Fibroblast of villous mesenchyme (primary cell): ENCODE results near the gene MMP28. TPM values are rescaled to one million over a fixed set of nuclear protein-coding genes. Genes with fewer than 3 reads are reported as not detected.

ENCODE experiments used
- DNase-seq: peaks from one replicate; pipeline ENCODE4 v3.0.0-alpha.2; 2010; ENCODE audit warnings: low read depth
- H3K4me3 ChIP-seq: 2 replicates; pipeline ENCODE4 v1.5.1; 2011; ENCODE audit warnings: low read depth, mild to moderate bottlenecking, low read length
- total RNA-seq: library from RNA; depleted of rRNA; stranded (reverse); fragments of >200 nt; gene quantifications from 2 replicates; pipeline ENCODE4 v1.2.3, GENCODE V29; 2012
- TF ChIP-seq, protein P1 (sequence below): IDR thresholded peaks from 2 replicates; pipeline ENCODE4 v1.5.1; 2012; ENCODE audit warnings: low read depth, mild to moderate bottlenecking, low read length; ENCODE audit not compliant: insufficient read depth

MMP28 gene
- total RNA-seq, 1 donor, result under 0.01 TPM

DNA sequence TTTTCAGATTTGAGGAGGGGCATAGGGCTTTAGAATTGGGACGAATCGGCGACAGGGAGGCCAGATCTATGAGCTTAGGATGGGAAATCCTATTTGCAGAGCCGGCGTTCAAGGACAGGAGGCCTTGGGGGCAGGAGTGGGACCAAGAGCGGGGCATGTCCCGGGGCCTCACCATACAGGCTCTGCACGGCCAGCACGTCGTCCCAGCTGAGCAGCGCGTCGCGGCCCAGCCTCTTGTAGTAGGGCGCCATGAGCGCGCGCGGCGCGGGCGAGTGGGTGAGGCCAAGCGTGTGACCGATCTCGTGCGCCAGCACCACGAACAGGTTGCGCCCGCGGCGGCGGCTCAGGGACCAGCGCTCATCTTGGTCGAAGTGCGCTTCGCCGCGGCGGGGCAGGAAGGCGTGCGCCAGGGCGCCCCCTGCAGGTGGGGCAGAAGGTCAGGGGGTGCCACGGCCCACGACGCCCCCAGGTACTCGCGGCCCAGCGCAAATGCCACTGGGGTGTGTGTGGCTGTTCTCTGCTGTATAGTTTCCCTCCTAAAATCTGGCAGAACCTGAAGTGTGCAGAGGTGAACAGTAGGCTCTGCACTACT lies 25.4 kb downstream of the MMP28 start:
- no peak for DNase-seq
- TF ChIP-seq, protein P1, sequence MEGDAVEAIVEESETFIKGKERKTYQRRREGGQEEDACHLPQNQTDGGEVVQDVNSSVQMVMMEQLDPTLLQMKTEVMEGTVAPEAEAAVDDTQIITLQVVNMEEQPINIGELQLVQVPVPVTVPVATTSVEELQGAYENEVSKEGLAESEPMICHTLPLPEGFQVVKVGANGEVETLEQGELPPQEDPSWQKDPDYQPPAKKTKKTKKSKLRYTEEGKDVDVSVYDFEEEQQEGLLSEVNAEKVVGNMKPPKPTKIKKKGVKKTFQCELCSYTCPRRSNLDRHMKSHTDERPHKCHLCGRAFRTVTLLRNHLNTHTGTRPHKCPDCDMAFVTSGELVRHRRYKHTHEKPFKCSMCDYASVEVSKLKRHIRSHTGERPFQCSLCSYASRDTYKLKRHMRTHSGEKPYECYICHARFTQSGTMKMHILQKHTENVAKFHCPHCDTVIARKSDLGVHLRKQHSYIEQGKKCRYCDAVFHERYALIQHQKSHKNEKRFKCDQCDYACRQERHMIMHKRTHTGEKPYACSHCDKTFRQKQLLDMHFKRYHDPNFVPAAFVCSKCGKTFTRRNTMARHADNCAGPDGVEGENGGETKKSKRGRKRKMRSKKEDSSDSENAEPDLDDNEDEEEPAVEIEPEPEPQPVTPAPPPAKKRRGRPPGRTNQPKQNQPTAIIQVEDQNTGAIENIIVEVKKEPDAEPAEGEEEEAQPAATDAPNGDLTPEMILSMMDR, result peak; percentile 17
- no peak overlapping the region for H3K4me3 ChIP-seq

DNA sequence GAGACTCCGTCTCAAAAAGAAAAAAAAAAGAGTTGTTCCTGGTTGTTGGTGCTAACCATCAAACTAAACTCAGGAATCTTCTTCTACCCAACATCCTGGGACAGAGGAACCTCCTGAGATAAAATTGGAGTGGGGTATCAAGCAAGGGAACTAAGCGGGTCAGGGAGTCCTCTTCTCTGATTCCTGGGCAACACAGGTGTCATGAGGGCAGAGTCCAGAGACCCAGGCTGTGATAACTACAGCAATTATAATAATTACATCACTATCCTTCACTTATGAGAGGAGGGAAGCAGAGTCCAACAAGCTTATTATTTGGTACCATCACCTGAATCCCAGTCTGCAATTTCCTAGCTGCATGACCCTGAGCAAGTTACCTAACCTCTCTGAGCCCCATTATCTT lies 26.6 kb downstream of the MMP28 start:
- no peak for DNase-seq
- TF ChIP-seq, protein P1, result no peak
- no peak overlapping the region for H3K4me3 ChIP-seq

DNA sequence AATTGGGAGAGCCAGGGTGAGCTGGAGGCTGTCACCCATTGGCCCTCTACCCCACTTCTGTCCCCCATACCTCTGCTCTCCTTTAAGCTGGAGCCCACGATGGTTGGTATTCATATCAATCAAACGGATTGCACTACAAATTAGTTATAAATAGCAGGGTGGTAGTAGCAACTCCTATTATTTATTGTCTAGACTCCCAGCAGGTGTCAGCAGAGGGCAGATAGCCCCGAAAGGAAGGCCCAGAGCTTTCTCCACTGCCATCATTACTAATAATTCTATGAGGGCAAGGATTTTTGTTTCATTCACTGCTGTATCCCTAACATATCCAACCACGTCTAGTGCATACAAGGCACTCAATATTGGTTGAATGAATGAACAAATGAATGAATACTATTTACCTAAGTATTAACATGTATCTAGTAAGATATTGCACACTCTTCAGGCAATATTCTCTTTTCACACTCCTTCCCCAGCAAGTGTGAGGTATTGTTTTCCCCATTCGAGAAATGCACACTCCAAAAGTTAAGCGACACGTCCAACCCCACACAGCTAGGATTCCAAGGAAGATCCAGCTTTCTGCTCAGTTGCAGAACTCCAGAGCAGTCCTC lies 28.4 kb downstream of the MMP28 start:
- H3K4me3 ChIP-seq, result no peak overlapping the region
- TF ChIP-seq, protein P1, result peak; percentile 67
- DNase-seq, result peak; percentile 62

DNA sequence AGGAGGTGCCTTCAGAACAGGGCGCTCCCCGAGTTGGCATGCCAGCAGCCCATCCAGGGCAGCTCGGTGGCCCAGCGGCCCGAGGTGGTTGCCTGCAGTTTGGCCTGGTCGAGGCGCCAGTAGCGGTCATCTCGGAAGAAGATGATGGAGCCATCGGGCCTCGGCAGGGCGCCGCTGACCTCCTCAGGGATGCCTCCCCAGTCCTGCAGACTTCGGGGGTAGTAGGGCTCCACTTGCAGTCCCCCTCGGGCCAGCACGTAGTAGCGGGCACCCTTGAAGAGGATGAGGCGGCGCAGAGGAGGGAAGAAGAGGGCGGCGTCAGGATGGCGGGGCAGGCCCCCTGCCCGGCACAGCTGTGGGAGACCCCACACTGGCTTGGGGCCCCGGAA lies 29.0 kb downstream of the MMP28 start:
- TF ChIP-seq, protein P1, result no peak
- no peak overlapping the region for H3K4me3 ChIP-seq

DNA sequence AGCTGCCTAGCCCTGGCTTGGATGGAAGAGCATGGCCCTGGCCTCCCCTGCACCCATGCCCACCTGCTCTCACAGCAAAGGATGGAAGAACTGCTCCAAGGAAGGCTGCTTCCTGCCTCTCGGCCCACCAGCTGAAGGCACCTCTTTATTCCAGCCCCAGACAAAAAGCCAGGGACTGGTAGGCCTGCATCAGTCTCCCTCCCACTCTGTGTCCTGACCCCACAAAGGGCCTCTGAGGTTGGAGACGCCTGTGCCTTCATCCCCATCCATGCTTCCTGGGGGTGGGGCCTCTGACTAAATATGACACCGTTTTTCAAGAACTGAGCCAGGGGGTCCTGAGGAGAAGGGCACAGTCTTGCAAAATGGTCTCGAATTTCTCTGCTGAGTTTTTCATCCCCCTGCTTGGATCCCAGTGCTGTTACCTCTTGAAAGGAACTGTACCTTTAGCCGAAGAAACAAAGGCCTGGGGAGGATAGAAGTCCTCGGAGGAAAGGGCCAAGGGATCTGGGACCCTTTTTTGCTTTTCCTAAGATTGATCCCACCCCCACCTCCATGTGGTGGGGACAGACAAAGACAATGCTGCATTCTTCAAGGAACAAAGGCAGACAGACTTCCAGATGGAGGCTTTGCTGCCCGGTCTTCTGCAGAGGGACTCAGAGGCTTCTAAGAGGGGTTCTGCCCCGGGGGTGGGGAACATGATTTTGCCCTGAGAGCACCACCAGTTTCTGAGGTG lies 29.5 kb downstream of the MMP28 start:
- DNase-seq, result no peak
- TF ChIP-seq, protein P1, result no peak
- no peak overlapping the region for H3K4me3 ChIP-seq

More for the DNA sequence above, 29.0 kb downstream of the MMP28 start:
- DNase-seq, result no peak

DNA sequence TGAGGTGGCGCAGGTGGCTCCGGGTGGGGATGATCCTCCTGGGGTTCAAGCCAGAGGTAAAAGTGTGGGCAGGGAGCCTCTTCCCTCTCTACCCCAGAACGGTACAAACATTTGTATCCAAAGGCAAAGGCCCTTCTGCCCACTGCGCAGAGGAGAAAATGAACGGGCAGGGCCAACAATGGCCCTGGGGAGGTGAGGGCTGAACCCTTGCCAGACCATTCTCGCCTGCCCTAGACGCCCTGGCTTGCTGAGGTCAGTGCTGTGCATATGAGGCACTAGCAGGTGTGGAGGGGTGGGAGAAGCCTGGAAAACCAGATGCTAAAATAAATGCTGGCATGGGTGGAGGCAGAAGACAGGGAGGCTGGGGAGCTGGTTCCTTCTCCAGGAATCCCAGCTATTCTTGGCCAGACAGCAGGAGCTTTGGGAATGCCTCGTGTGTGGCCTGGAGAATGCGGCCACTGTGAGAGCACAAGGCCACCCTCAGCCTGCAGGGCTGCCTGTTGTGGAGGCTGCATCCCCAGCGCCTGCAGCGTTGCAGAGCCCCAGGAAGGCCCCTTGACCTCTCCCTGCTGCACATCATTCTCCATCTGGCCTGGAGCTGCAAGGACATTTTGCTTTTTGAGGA lies 30.2 kb downstream of the MMP28 start:
- DNase-seq, result no peak
- H3K4me3 ChIP-seq, result no peak overlapping the region
- TF ChIP-seq, protein P1, result no peak
